IMR-90 (cell line): ENCODE results near the gene WEE1. TPM values are rescaled to one million over a fixed set of nuclear protein-coding genes. Genes with fewer than 3 reads are reported as not detected.

Experiments
- ATAC-seq: fragments of 200-7000 bp; cut with Tn5 transposase; 2 replicates; pipeline ENCODE4 v1.9.1; 2020; ENCODE audit warnings: low read depth, mild to moderate bottlenecking, moderate library complexity
- BruUV-seq: library from RNA; stranded (reverse); fragments of 400-500 nt; replicated peaks from 2 replicates; lab custom pipeline; 2021; lab: Mats Ljungman, UMichigan
- CTCF ChIA-PET: fragments of 300-600 bp; formaldehyde crosslinking; extraction: SDS; loops from one replicate; lab custom pipeline; 2021; ENCODE audit warnings: antibody characterized with exemption; lab: Yijun Ruan, JAX
- POLR2A ChIA-PET: fragments of 300-600 bp; sonication (Branson Sonifier 250); formaldehyde crosslinking; loops from one replicate; lab custom pipeline; 2022; ENCODE audit warnings: antibody characterized with exemption; ENCODE audit not compliant: unreplicated experiment; lab: Charles Lee
- DNase-seq: peaks from one replicate; pipeline ENCODE4 v3.0.0; 2013
- H2AFZ ChIP-seq: replicated peaks from 2 replicates; pipeline ENCODE3; 2013; ENCODE audit warnings: low read length, mild to moderate bottlenecking; ENCODE audit not compliant: poor library complexity
- H2AK5ac ChIP-seq: 2 replicates; pipeline ENCODE4 v1.6.1; 2013; ENCODE audit warnings: low read depth, low read length, inconsistent platforms
- H2AK9ac ChIP-seq: replicated peaks from 2 replicates; pipeline ENCODE3; 2013; ENCODE audit warnings: mild to moderate bottlenecking, low read depth, low read length, moderate library complexity; ENCODE audit not compliant: poor library complexity
- H2BK120ac ChIP-seq: 2 replicates; pipeline ENCODE4 v1.6.1; 2013; ENCODE audit warnings: low read depth, low read length, inconsistent platforms
- H2BK15ac ChIP-seq: 3 replicates; pipeline ENCODE4 v1.6.1; 2013; ENCODE audit warnings: low read depth, low read length, inconsistent platforms
- H2BK20ac ChIP-seq: 2 replicates; pipeline ENCODE4 v1.6.1; 2013; ENCODE audit warnings: low read depth, mild to moderate bottlenecking, inconsistent platforms, low read length, moderate library complexity
- H2BK5ac ChIP-seq: 2 replicates; pipeline ENCODE4 v1.6.1; 2013; ENCODE audit warnings: mild to moderate bottlenecking, low read depth, low read length, inconsistent platforms; ENCODE audit not compliant: poor library complexity, severe bottlenecking
- H3K14ac ChIP-seq: replicated peaks from 2 replicates; pipeline ENCODE4 v1.6.1; 2013; ENCODE audit warnings: low read depth, low read length, inconsistent platforms
- H3K18ac ChIP-seq: 2 replicates; pipeline ENCODE4 v1.6.1; 2013; ENCODE audit warnings: low read depth, low read length, control low read depth
- H3K23ac ChIP-seq: 2 replicates; pipeline ENCODE4 v1.6.1; 2013; ENCODE audit warnings: low read depth, low read length, inconsistent platforms
- H3K27ac ChIP-seq: 2 replicates; pipeline ENCODE4 v1.5.1; 2013; ENCODE audit warnings: mild to moderate bottlenecking, control low read depth, low read length; ENCODE audit not compliant: insufficient read depth
- H3K27me3 ChIP-seq: 2 replicates; pipeline ENCODE4 v1.6.1; 2013; ENCODE audit warnings: low read length; ENCODE audit not compliant: control insufficient read depth, insufficient read depth
- H3K36me3 ChIP-seq: 2 replicates; pipeline ENCODE4 v1.6.1; 2013; ENCODE audit warnings: low read length, mixed read lengths; ENCODE audit not compliant: control insufficient read depth, insufficient read depth
- H3K4ac ChIP-seq: 2 replicates; pipeline ENCODE4 v1.6.1; 2013; ENCODE audit warnings: low read depth, low read length, inconsistent platforms
- H3K4me1 ChIP-seq: 2 replicates; pipeline ENCODE4 v1.6.1; 2013; ENCODE audit warnings: low read length, mixed read lengths; ENCODE audit not compliant: control insufficient read depth, insufficient read depth
- H3K4me2 ChIP-seq: 2 replicates; pipeline ENCODE4 v1.6.1; 2013; ENCODE audit warnings: low read depth, mild to moderate bottlenecking, control low read depth, low read length, moderate library complexity
- H3K4me3 ChIP-seq: 2 replicates; pipeline ENCODE4 v1.5.1; 2013; ENCODE audit warnings: low read depth, mild to moderate bottlenecking, control low read depth, low read length, moderate library complexity; ENCODE audit not compliant: insufficient read depth
- H3K56ac ChIP-seq: 2 replicates; pipeline ENCODE4 v1.6.1; 2013; ENCODE audit warnings: low read length, inconsistent platforms; ENCODE audit not compliant: insufficient read depth; ENCODE audit errors: extremely low read depth
- H3K79me1 ChIP-seq, 2 experiments: 2 replicates each; pipeline ENCODE4 v1.6.1; 2013; ENCODE audit warnings: low read length in 2 of 2, inconsistent platforms in 1 of 2, low read depth in 1 of 2
- H3K9ac ChIP-seq: 2 replicates; pipeline ENCODE4 v1.6.1; 2013; ENCODE audit warnings: low read depth, low read length, control low read depth
- H3K9me1 ChIP-seq: 2 replicates; pipeline ENCODE4 v1.6.1; 2013; ENCODE audit warnings: low read length, inconsistent platforms; ENCODE audit not compliant: insufficient read depth
- H3K9me3 ChIP-seq: 2 replicates; pipeline ENCODE4 v1.6.1; 2013; ENCODE audit warnings: low read length; ENCODE audit not compliant: control insufficient read depth, insufficient read depth
- H4K20me1 ChIP-seq: 2 replicates; pipeline ENCODE4 v1.6.1; 2013; ENCODE audit warnings: low read length, inconsistent platforms; ENCODE audit not compliant: insufficient read depth
- H4K5ac ChIP-seq: 2 replicates; pipeline ENCODE4 v1.6.1; 2013; ENCODE audit warnings: mild to moderate bottlenecking, low read depth, low read length, control low read depth
- H4K8ac ChIP-seq, 2 experiments: 2 replicates each; pipeline ENCODE4 v1.6.1; 2013; ENCODE audit warnings: low read depth in 2 of 2, low read length in 2 of 2, control low read depth in 1 of 2, inconsistent platforms in 1 of 2
- H4K91ac ChIP-seq: 2 replicates; pipeline ENCODE4 v1.6.1; 2013; ENCODE audit warnings: low read depth, low read length, inconsistent platforms; ENCODE audit not compliant: insufficient read depth
- BHLHE40 ChIP-seq: fragments of 150-350 bp; IDR thresholded peaks from 2 replicates; pipeline ENCODE4 v1.6.1; 2016; ENCODE audit warnings: mild to moderate bottlenecking, low read depth, low read length
- CHD1 ChIP-seq: IDR thresholded peaks from 2 replicates; pipeline ENCODE4 v1.6.1; 2012; ENCODE audit warnings: low read depth, low read length, improper control_type of control experiment
- FOS ChIP-seq: fragments of 150-350 bp; IDR thresholded peaks from 2 replicates; pipeline ENCODE4 v1.6.1; 2016; ENCODE audit warnings: low read depth, low read length
- NFE2L2 ChIP-seq: fragments of 150-350 bp; IDR thresholded peaks from 2 replicates; pipeline ENCODE4 v1.6.1; 2016; ENCODE audit warnings: low read depth, mild to moderate bottlenecking, low read length
- POLR2A ChIP-seq: IDR thresholded peaks from 2 replicates; pipeline ENCODE4 v1.6.1; 2012; ENCODE audit warnings: mild to moderate bottlenecking, low read depth, low read length
- RAD21 ChIP-seq: IDR thresholded peaks from 2 replicates; pipeline ENCODE4 v1.6.1; 2012; ENCODE audit warnings: low read length, improper control_type of control experiment
- USF2 ChIP-seq: fragments of 150-350 bp; IDR thresholded peaks from 2 replicates; pipeline ENCODE4 v1.6.1; 2017; ENCODE audit warnings: mild to moderate bottlenecking, antibody characterized with exemption, low read length, low read depth
- WGBS, 2 experiments: methylation state at CpG; one replicate each; pipeline versions ENCODE4 v1.1.5 to v1.1.7; 2013; ENCODE audit warnings: missing lambda C conversion rate in 2 of 2; ENCODE audit not compliant: insufficient read length in 1 of 2; ENCODE audit errors: extremely low coverage in 2 of 2; 5-methylcytosine and 5-hydroxymethylcytosine counted together
- dilution Hi-C: fragments of 300-500 bp; cut with HindIII; formaldehyde crosslinking; loops from one replicate; pipeline ENCODE4 v1.14.3; 2018; ENCODE audit warnings: low sequenced_read_pairs; ENCODE audit not compliant: unreplicated experiment
- in situ Hi-C: fragments of 300-500 bp; cut with MboI; formaldehyde crosslinking; loops from 3 replicates; pipeline ENCODE4 v1.14.3; 2019; ENCODE audit warnings: low sequenced_read_pairs, inconsistent platforms, mixed read lengths
- intact Hi-C: fragments of 100-400 bp; cut with micrococcal nuclease; formaldehyde crosslinking; loops from 2 replicates; pipeline ENCODE4 v1.10.0; 2022
- polyA plus RNA-seq, 3 experiments: library from polyadenylated mRNA; depleted of rRNA; stranded (reverse); fragments of >200 nt; gene quantifications; 2 replicates each; pipeline ENCODE4 v1.2.3, GENCODE V29; 2012; ENCODE audit warnings: low replicate concordance in 1 of 3
- total RNA-seq: library from RNA; depleted of rRNA; stranded (reverse); fragments of >200 nt; gene quantifications from 2 replicates; pipeline ENCODE4 v1.2.3, GENCODE V29; 2012

WEE1 gene
- total and polyA plus RNA-seq, 2 of the 4 experiments (the other 2 are of a cell fraction): 26.5 to 29.2 TPM

GRCh38 chr11:9629064-9629463 is 55.6 kb downstream of the WEE1 start (continued):
- TF ChIP-seq BHLHE40: no peak
- TF ChIP-seq RAD21: no peak
- TF ChIP-seq CHD1: no peak
- TF ChIP-seq POLR2A: no peak
- TF ChIP-seq FOS: no peak

DNA sequence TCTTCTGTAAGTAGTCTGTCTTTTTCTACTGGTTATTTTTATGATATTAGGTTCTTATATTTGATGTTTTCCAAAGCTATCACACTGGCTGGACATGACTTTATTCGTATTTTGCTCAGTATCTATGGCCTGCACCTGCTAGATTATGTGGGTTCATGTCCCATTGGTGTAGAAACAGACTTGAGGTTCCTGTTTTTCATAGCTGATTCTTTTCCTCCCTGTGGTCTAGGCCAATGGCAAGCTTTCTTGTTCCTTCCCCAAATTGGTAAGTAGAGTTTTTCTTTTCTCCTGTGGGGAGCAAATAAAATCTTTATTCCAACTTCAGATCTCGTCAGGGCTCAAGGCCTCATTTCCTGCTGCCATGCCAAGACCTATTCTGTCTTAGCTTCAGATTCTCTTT is 60.2 kb downstream of the WEE1 start:
- Histone ChIP-seq H3K9ac (no peak overlapping the region), H4K20me1 (no peaks in the 10 kb centered on the region), H2BK15ac (no peak overlapping the region), H3K36me3 (no peaks in the 10 kb centered on the region), H3K18ac (no peak overlapping the region), H3K4me1 (no peaks in the 10 kb centered on the region), H3K27ac (no peak overlapping the region), H4K91ac (no peak overlapping the region), H2BK20ac (no peak overlapping the region), H3K14ac (no peak overlapping the region), H2BK120ac (no peak overlapping the region), H2AK9ac (no peak overlapping the region), H3K79me1 (no peaks in the 10 kb centered on the region), H3K27me3 (no peaks in the 10 kb centered on the region), H3K23ac (no peak overlapping the region), H3K4me3 (no peak overlapping the region), H3K9me3 (no peaks in the 10 kb centered on the region), H4K5ac (no peak overlapping the region), H3K9me1 (no peaks in the 10 kb centered on the region), H2BK5ac (no peak overlapping the region), H4K8ac (no peak overlapping the region), H3K4ac (no peak overlapping the region), H3K56ac (no peak overlapping the region), H3K4me2 (no peak overlapping the region), H2AFZ (no peak overlapping the region), H2AK5ac (no peak overlapping the region)
- no peak for DNase-seq
- intact Hi-C loops: no loop called here
- BruUV-seq: no TSS peak
- no peak for ATAC-seq
- dilution Hi-C loops: no loop called here
- TF ChIP-seq USF2 (no peak), NFE2L2 (no peak), BHLHE40 (no peak)
- in situ Hi-C loops: no loop called here
- ChIA-PET POLR2A (no interaction called here), CTCF (interaction anchor here (1.0 kb wide), 1 partner anchor 20 kb away, joined by 4 read pairs; no protein-coding TSS in a partner anchor)
- WGBS, 2 experiments: no CpG with 5 or more reads among the region's 2 CpGs
